Stimulated activated CD8-positive, alpha-beta memory T cell treated with anti-CD3 and anti-CD28 coated beads, Interleukin-7, amount 100 ng/mL, for 4 hours (primary cell): ENCODE results near the gene CYP4B1.
"Not testable (repeated sequence)": the region's sequence is repeated elsewhere in the genome, so short reads cannot be mapped to it uniquely, and the experiment has no call there.

Source experiments
- DNase-seq, 2 donors: peaks; one replicate each; pipeline ENCODE4 v3.0.0-alpha.2; 2020; ENCODE audit warnings: low read depth in 2 of 2

CYP4B1 gene

GRCh38 chr1:46815133-46815532 lies 16.3 kb downstream of the CYP4B1 start:
- DNase-seq = no peak

GRCh38 chr1:46816930-46817329 lies 18.1 kb downstream of the CYP4B1 start:
- DNase-seq = no peak

GRCh38 chr1:46817814-46818213 lies 19.0 kb downstream of the CYP4B1 start:
- no peak for DNase-seq

- no peak for DNase-seq
These were observed 19.7 kb downstream of the CYP4B1 start for GRCh38 chr1:46818591-46818990.

- DNase-seq = no peak
These were observed 20.5 kb downstream of the CYP4B1 start for GRCh38 chr1:46819335-46819734.

GRCh38 chr1:46820076-46820475 lies 21.2 kb downstream of the CYP4B1 start:
- DNase-seq = no peak

GRCh38 chr1:46820560-46821060 lies 21.8 kb downstream of the CYP4B1 start:
- DNase-seq = no peak

- DNase-seq = no peak
These were observed 23.5 kb downstream of the CYP4B1 start for GRCh38 chr1:46822248-46822826.

- DNase-seq = no peak
These were observed 24.3 kb downstream of the CYP4B1 start for GRCh38 chr1:46823151-46823550.

- DNase-seq = not testable (repeated sequence)
These were observed 28.0 kb downstream of the CYP4B1 start for GRCh38 chr1:46826892-46827291.

GRCh38 chr1:46830665-46831322 lies 31.9 kb downstream of the CYP4B1 start:
- no peak for DNase-seq

GRCh38 chr1:46835469-46835868 lies 36.6 kb downstream of the CYP4B1 start:
- not testable (repeated sequence) for DNase-seq

- DNase-seq = not testable (repeated sequence)
These were observed 47.5 kb downstream of the CYP4B1 start for GRCh38 chr1:46846386-46846785.

GRCh38 chr1:46857660-46858065 lies 58.8 kb downstream of the CYP4B1 start:
- not testable (repeated sequence) for DNase-seq

- DNase-seq = no peak
These were observed 63.5 kb downstream of the CYP4B1 start for GRCh38 chr1:46862348-46862747.
